Left ventricle myocardium superior (tissue), 1 donor: ENCODE results near the gene TEX261. TPM values are rescaled to one million over a fixed set of nuclear protein-coding genes. Genes with fewer than 3 reads are reported as not detected.

Source experiments
- ATAC-seq: fragments of 200-7000 bp; cut with Tn5 transposase; one replicate; pipeline ENCODE4 v1.9.1; 2020; ENCODE audit warnings: mild to moderate bottlenecking, moderate library complexity
- DNase-seq: peaks from one replicate; pipeline ENCODE4 v3.0.0-alpha.2; 2020
- intact Hi-C: fragments of 100-400 bp; cut with micrococcal nuclease; formaldehyde crosslinking; loops from one replicate; pipeline ENCODE4 v1.11.0; 2022
- total RNA-seq: library from RNA; stranded (reverse); fragmentation: NEBNext Ultra II Directional; extraction: Animal tissue kit (Norgen Biotek cat#: 25700); gene quantifications from one replicate; pipeline ENCODE4 v1.2.1, GENCODE V29; 2021
- donor health status: DM: no; HTN: yes; CAD: no; lungs with severe emphysema.

TEX261 gene
- total RNA-seq, 1 donor from 2014 or later: 50.4 TPM

DNA sequence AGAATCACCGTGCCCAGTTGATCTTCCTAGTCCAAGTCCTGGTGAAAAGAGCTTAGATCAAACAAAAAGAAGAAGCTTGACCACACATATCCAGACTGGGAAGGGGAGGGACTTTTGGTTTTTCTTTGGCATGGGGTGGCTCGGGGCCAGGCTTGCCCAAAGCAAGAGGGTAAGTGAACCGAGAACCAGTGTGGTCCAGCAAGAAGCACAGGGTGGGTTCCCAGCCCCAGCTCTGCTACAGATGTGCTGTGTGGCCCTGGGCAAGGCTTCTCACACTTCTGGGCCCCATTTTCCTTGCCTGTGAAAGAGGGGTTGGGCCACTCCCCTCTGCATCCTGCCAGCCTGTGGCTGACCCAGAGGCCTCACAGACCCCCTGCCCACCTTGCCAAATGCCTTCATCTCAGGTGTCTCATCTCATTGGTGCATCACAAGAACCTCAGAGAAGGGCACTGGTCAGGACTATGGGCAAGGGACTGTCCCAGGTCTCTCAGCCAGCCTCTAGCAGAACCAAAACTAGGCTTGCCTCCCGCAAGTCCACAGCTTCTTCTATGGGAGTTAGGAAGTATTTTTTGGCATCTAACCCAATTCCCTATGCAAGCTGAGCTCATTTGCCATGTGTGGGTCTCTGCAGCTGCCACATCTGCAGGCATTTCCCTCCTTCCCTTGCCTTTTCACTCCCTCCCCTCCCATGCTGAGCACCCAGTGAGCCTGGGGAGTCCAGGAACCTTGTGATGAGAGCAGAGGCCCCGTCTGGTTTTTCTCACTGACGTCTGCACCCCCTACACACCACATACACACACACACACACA lies 52.1 kb downstream of the TEX261 start:
- ATAC-seq: no peak
- DNase-seq: no peak
- intact Hi-C loops: no loop called here

- DNase-seq (no peak), ATAC-seq (no peak)
- intact Hi-C loops: no loop called here
Measured at GRCh38 chr2:70941701-70942100, 53.0 kb downstream of the TEX261 start.

- ATAC-seq: no peak
- intact Hi-C loops: no loop called here
- DNase-seq: no peak
Measured at GRCh38 chr2:70941186-70941585, 53.5 kb downstream of the TEX261 start.

DNA sequence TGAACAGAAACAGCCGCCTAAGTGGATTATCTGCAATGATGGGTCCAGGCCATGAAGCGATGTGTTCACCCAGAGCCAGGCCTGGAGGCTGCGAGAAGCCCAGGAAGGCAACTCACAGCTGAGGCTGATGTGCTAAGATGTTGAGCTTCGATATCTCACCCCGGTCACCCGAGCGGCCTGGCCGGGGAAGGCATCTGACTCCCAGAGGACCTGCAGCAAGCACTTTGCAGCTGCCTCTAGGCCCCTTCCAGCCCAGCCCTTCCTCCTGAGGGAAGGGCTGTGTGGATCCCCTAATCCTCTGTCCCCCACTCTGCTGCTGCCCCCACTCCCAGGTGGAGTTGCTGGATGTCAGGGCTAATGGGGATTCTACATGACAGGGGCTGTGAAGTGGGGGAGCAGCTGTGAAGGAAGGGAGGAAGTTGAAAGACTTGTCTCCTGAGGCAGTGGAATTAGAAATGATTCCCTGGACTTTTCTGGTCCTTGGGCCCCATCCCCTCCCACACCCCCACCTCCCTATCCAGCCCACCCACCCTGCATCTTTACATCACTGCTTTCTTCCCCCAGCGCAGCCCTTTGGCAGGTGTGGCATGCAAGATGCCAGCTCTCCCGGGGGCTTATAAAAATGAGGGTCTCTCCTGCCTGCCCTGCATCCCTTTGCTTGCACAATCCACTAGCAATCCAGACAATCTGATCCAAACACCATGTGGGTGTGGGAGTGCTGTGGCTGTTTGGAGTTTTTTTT lies 54.7 kb downstream of the TEX261 start:
- intact Hi-C loops: no loop called here
- no peak for ATAC-seq
- DNase-seq: no peak

DNA sequence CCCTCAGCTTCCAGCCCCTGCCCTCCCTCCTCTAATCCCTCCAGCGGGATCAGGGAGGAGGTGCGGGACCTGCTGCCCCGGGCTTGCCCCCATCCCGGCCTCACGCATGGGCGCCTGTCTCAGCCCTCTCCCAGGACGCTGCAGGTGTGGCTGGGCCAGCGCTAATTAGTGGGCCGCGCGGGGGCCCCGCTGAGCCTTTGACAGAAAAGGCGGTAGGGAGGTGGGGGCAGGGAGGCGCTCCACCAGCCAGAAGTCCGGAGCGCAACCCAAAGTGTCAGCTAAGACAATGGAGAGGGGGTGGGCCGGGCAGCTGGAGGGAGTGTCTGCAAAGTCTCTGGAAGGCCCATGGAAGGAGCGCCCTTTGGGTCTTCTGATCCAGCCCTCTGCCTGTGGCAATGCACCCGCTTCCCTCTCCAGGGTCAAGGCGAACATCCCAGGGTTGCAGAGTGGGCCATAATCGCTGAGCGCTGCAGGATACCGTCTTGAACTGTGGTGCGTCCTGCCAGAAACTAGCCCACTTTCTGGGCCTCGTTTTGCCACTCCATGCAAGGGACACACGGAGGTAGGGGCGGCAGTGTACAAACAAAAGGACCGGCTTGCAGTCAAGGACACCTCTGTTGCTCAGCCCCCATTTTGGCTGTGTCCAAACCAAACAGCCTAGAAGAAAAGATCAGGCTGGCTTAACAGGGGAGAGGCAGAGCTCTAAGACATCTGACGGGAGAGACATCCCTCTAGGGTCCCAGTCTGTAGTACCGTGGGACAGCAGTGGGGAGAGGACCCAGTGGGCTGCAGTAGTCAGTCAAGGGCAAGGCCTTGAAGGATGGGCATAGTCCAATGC lies 55.5 kb downstream of the TEX261 start:
- DNase-seq (no peak), ATAC-seq (no peak)
- intact Hi-C loops: no loop called here

DNA sequence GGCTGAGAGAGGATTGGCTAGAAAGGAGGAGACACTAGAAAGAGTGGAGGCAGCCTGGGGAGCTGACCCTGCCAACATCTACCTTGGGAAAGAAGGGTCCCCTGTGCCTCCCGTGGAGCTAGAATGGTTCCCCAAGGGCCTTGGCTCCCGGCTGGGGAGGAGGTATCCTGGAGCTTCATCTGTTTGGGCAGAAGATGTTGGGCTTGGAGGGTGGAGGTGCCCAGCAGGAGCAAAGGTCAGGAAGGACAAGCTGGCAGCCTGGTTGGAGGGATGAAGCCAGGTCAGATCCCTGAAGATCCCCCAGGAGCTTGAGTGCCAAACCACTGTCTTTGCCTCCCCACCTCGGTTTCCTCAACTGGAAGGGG lies 56.1 kb downstream of the TEX261 start:
- DNase-seq: no peak
- no peak for ATAC-seq
- intact Hi-C loops: no loop called here

GRCh38 chr2:70937866-70938585 lies 56.6 kb downstream of the TEX261 start:
- DNase-seq (no peak), ATAC-seq (no peak)
- intact Hi-C loops: no loop called here

DNA sequence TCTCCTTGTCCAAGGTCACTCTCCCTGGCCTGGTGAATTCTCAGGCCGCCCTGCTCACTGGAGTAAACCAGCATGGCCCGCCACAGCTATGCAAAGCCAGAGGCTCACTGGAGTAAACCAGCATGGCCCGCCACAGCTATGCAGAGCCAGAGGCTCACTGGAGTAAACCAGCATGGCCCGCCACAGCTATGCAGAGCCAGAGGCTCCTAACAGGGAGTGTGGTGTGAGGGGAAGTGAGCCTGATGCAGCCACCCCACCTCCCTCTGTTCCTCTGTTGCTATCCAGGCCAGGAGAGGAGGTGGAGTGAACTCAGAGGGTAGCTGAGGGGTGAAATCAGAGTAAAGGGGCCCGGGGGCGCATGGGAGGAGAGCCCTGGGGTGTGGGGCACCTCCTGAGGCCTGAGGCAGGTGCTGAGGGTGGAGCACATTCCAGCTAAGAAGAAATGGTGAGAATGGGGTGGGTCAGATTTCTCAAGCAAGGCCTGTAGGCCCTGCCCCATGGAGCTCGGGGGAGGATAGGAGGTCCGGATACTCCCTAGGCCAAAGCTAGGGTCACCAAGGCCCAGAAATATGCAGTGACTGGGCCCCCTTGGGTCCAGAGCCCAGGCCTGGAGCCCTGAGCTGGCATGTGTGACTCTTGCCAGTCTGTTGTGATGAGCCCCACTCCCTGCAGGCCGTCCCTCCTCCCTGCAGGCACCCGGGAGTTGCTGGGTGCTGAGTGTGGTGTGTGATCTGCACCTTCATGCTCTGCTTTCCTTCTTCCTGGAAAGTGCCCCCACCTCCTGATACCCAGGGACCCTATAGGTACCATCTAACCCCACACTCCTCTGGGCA lies 57.5 kb downstream of the TEX261 start:
- ATAC-seq (no peak), DNase-seq (no peak)
- intact Hi-C loops: no loop called here

- ATAC-seq (no peak), DNase-seq (no peak)
- intact Hi-C loops: no loop called here
Measured at GRCh38 chr2:70936165-70936978, 58.3 kb downstream of the TEX261 start.

Other genes with a start within 250 kb of the TEX261 start
- gene ADD2, start 226.7 kb downstream of the TEX261 start, total RNA-seq: 1.8 TPM
- gene FIGLA, start 204.2 kb downstream of the TEX261 start, total RNA-seq: not detected
- 0.25 TPM for gene CLEC4F, start 174.3 kb downstream of the TEX261 start, total RNA-seq
- gene CD207, start 159.1 kb downstream of the TEX261 start, total RNA-seq: not detected
- not detected for gene VAX2, start 94.3 kb downstream of the TEX261 start, total RNA-seq
- gene ATP6V1B1, start 59.0 kb downstream of the TEX261 start, total RNA-seq: not detected
- 0.92 TPM for gene ANKRD53, start 16.2 kb downstream of the TEX261 start, total RNA-seq
- gene NAGK, start 73.8 kb upstream of the TEX261 start, total RNA-seq: 47.8 TPM
- gene MCEE, start 135.4 kb upstream of the TEX261 start, total RNA-seq: 41.6 TPM
- gene MPHOSPH10, start 135.8 kb upstream of the TEX261 start, total RNA-seq: 18.2 TPM
- 78.1 TPM for gene PAIP2B, start 232.2 kb upstream of the TEX261 start, total RNA-seq